RWPE2 (cell line): ENCODE measurements around the gene DNAJB6.

Experiments
- ATAC-seq: fragments of 200-7000 bp; cut with Tn5 transposase; 3 replicates; pipeline ENCODE4 v1.9.1; 2021; ENCODE audit warnings: low read depth
- DNase-seq: peaks from one replicate; pipeline ENCODE4 v3.0.0-alpha.2; 2020; ENCODE audit warnings: low spot score
- H3K27ac ChIP-seq: fragments of 450-650 bp; 2 replicates; pipeline ENCODE4 v1.5.1; 2017; ENCODE audit warnings: mild to moderate bottlenecking; ENCODE audit not compliant: poor library complexity, severe bottlenecking
- H3K27me3 ChIP-seq: fragments of 250-450 bp; sonication (Bioruptor Pico); 2 replicates; pipeline ENCODE4 v1.5.1; 2021; ENCODE audit warnings: mild to moderate bottlenecking, moderate library complexity; ENCODE audit not compliant: insufficient read depth, poor library complexity, severe bottlenecking
- H3K36me3 ChIP-seq: fragments of 250-450 bp; sonication (Bioruptor Pico); 2 replicates; pipeline ENCODE4 v1.5.1; 2020; ENCODE audit warnings: low read depth, mild to moderate bottlenecking, moderate library complexity
- H3K4me1 ChIP-seq: fragments of 250-450 bp; sonication (Bioruptor Pico); 2 replicates; pipeline ENCODE4 v1.5.1; 2021; ENCODE audit warnings: mild to moderate bottlenecking, moderate library complexity; ENCODE audit not compliant: insufficient read depth, poor library complexity, severe bottlenecking
- H3K4me3 ChIP-seq: fragments of 250-450 bp; sonication (Bioruptor Pico); 2 replicates; pipeline ENCODE4 v1.5.1; 2021; ENCODE audit warnings: mild to moderate bottlenecking, moderate library complexity; ENCODE audit not compliant: severe bottlenecking
- H3K9me3 ChIP-seq: fragments of 250-450 bp; sonication (Bioruptor Pico); 2 replicates; pipeline ENCODE4 v1.5.1; 2021; ENCODE audit warnings: mild to moderate bottlenecking, moderate library complexity; ENCODE audit not compliant: severe bottlenecking
- CTCF ChIP-seq: fragments of 450-650 bp; IDR thresholded peaks from one replicate; pipeline ENCODE4 v1.5.1; 2017; ENCODE audit warnings: mild to moderate bottlenecking, moderate library complexity; ENCODE audit not compliant: poor library complexity, severe bottlenecking

DNAJB6 gene

GRCh38 chr7:157423886-157424565 lies 87.2 kb downstream of the DNAJB6 start:
- H3K4me1 ChIP-seq, result no peaks in the 10 kb centered on the region
- H3K9me3 ChIP-seq, result no peaks in the 10 kb centered on the region
- no peak overlapping the region for H3K4me3 ChIP-seq
- TF ChIP-seq CTCF, result no peak
- peak; percentile 51 for DNase-seq
- no peak for ATAC-seq
- H3K27ac ChIP-seq, result no peak overlapping the region
- H3K36me3 ChIP-seq, result no peaks in the 10 kb centered on the region
- no peaks in the 10 kb centered on the region for H3K27me3 ChIP-seq

- peak; percentile 55 for DNase-seq
- Histone ChIP-seq H3K27ac (no peak overlapping the region), H3K36me3 (no peaks in the 10 kb centered on the region), H3K4me3 (no peak overlapping the region), H3K27me3 (no peaks in the 10 kb centered on the region), H3K4me1 (no peaks in the 10 kb centered on the region), H3K9me3 (no peaks in the 10 kb centered on the region)
- no peak for TF ChIP-seq CTCF
- peak; percentile 14; the same call in 1 of the 3 replicates for ATAC-seq
Observed at GRCh38 chr7:157425137-157425731, 88.4 kb downstream of the DNAJB6 start.

GRCh38 chr7:157425761-157426160 lies 89.0 kb downstream of the DNAJB6 start:
- Histone ChIP-seq H3K27me3 (no peaks in the 10 kb centered on the region), H3K36me3 (no peaks in the 10 kb centered on the region), H3K4me3 (no peak overlapping the region), H3K9me3 (no peaks in the 10 kb centered on the region), H3K4me1 (no peaks in the 10 kb centered on the region), H3K27ac (no peak overlapping the region)
- TF ChIP-seq CTCF, result no peak
- ATAC-seq (no peak), DNase-seq (peak; percentile 58)

- peak; percentile 60 for DNase-seq
- Histone ChIP-seq H3K27ac (no peak overlapping the region), H3K4me1 (no peaks in the 10 kb centered on the region), H3K27me3 (no peaks in the 10 kb centered on the region), H3K4me3 (no peak overlapping the region), H3K36me3 (no peaks in the 10 kb centered on the region), H3K9me3 (no peaks in the 10 kb centered on the region)
- TF ChIP-seq CTCF, result no peak
- ATAC-seq, result no peak
Observed at GRCh38 chr7:157426463-157427301, 89.9 kb downstream of the DNAJB6 start.
